ENCODE data around the gene RTTN. TPM values are rescaled to one million over a fixed set of nuclear protein-coding genes. Genes with fewer than 3 reads are reported as not detected.

RTTN gene
- total RNA-seq, 1 experiment from 2014 or later: 16.9 TPM

GRCh38 chr18:70127359-70127758 lies 78.1 kb downstream of the RTTN start:
- Histone ChIP-seq H3K9me3 (ENCODE audit: control insufficient read depth, insufficient read depth, low read depth, low read length) (no peaks in the 10 kb centered on the region), H3K27ac (ENCODE audit: low read length) (no peak overlapping the region), H3K36me3 (ENCODE audit: control insufficient read depth, insufficient read depth, low read length) (peaks cover 8% of the 10 kb centered on the region; the same call in 1 of the 2 replicates), H3K27me3 (ENCODE audit: control insufficient read depth, insufficient read depth, low read length) (no peaks in the 10 kb centered on the region), H3K4me3 (ENCODE audit: low read depth in 2 of 2, low read length in 2 of 2) (no peak overlapping the region), H3K4me1 (ENCODE audit: control insufficient read depth, insufficient read depth, low read length) (peaks cover 8% of the 10 kb centered on the region)
- DNase-seq (ENCODE audit: low read depth, low spot score) (no peak), ATAC-seq (no peak)
- BruUV-seq (replicated peaks): no TSS peak
- intact Hi-C loops (cut with micrococcal nuclease; ENCODE audit: unreplicated experiment) (no loop called here), in situ Hi-C loops (cut with HindIII; ENCODE audit: low pct_unique_long_range_greater_than_20kb, low sequenced_read_pairs) (no loop called here)
- POLR2A ChIA-PET: no interaction called here
- TF ChIP-seq, protein P1, sequence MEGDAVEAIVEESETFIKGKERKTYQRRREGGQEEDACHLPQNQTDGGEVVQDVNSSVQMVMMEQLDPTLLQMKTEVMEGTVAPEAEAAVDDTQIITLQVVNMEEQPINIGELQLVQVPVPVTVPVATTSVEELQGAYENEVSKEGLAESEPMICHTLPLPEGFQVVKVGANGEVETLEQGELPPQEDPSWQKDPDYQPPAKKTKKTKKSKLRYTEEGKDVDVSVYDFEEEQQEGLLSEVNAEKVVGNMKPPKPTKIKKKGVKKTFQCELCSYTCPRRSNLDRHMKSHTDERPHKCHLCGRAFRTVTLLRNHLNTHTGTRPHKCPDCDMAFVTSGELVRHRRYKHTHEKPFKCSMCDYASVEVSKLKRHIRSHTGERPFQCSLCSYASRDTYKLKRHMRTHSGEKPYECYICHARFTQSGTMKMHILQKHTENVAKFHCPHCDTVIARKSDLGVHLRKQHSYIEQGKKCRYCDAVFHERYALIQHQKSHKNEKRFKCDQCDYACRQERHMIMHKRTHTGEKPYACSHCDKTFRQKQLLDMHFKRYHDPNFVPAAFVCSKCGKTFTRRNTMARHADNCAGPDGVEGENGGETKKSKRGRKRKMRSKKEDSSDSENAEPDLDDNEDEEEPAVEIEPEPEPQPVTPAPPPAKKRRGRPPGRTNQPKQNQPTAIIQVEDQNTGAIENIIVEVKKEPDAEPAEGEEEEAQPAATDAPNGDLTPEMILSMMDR (IDR thresholded peaks at IDR 0.05): no peak
- TF ChIP-seq POLR2AphosphoS5 (IDR thresholded peaks at IDR 0.05; ENCODE audit: low read depth, low read length): no peak
- TF ChIP-seq REST (IDR thresholded peaks at IDR 0.05; ENCODE audit: insufficient read depth in 1 of 2, low read depth in 2 of 2, low read length in 1 of 2): no peak
- TF ChIP-seq SIN3A (IDR thresholded peaks at IDR 0.05; ENCODE audit: borderline replicate concordance, insufficient read depth, low read depth, low read length): no peak
- no peak for TF ChIP-seq TCF7L2 (IDR thresholded peaks at IDR 0.05; ENCODE audit: low read depth, low read length)
- CTCF ChIA-PET: no interaction called here

DNA sequence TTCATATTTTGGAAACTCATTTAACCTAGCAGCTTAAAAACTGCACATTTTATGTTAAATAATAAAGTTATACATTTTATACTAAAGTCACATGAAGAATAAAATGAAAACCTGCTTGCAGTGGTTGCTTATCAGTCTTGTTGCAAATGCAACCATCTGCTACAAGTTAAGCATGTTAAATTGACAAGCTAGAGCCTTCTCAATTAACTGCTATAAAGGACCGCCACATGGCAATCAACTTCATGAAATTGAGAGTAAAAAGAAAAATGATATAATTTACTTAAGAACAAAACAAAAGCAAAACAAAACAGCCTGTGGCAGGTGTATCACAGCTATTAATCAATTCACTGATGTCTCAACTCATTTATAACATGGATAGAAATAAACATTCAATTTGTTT lies 78.7 kb downstream of the RTTN start:
- in situ Hi-C loops (cut with HindIII; ENCODE audit: low pct_unique_long_range_greater_than_20kb, low sequenced_read_pairs): no loop called here
- ChIA-PET POLR2A (no interaction called here), CTCF (no interaction called here)
- TF ChIP-seq REST (IDR thresholded peaks at IDR 0.05; ENCODE audit: insufficient read depth in 1 of 2, low read depth in 2 of 2, low read length in 1 of 2) (no peak), TCF7L2 (IDR thresholded peaks at IDR 0.05; ENCODE audit: low read depth, low read length) (no peak)
- DNase-seq (ENCODE audit: low read depth, low spot score) (no peak), ATAC-seq (no peak)
- Histone ChIP-seq H3K4me1 (ENCODE audit: control insufficient read depth, insufficient read depth, low read length) (peaks cover 4% of the 10 kb centered on the region), H3K36me3 (ENCODE audit: control insufficient read depth, insufficient read depth, low read length) (peaks cover 8% of the 10 kb centered on the region; the same call in 1 of the 2 replicates), H3K4me3 (ENCODE audit: low read depth in 2 of 2, low read length in 2 of 2) (no peak overlapping the region), H3K27me3 (ENCODE audit: control insufficient read depth, insufficient read depth, low read length) (no peaks in the 10 kb centered on the region), H3K9me3 (ENCODE audit: control insufficient read depth, insufficient read depth, low read depth, low read length) (no peaks in the 10 kb centered on the region), H3K27ac (ENCODE audit: low read length) (no peak overlapping the region)
- no TSS peak for BruUV-seq (replicated peaks)
- intact Hi-C loops (cut with micrococcal nuclease; ENCODE audit: unreplicated experiment): no loop called here
